H1 (cell line): ENCODE results near the gene ARID1B. TPM values are rescaled to one million over a fixed set of nuclear protein-coding genes. Genes with fewer than 3 reads are reported as not detected.

Experiments used
- CTCF ChIP-seq, 3 experiments: IDR thresholded peaks; 1 replicate in 2 of 3; 2 replicates in 1 of 3; pipeline versions ENCODE4 v1.5.1 to v1.6.1; 2011; ENCODE audit warnings: low read length in 3 of 3, mild to moderate bottlenecking in 3 of 3, inconsistent platforms in 2 of 3, low read depth in 1 of 3, moderate library complexity in 1 of 3; ENCODE audit not compliant: insufficient read depth in 1 of 3; ENCODE audit errors: control extremely low read depth in 1 of 3
- polyA plus RNA-seq, 7 experiments: library from polyadenylated mRNA; depleted of rRNA in 3 of 7; stranded (reverse) in 5 of 7; unstranded in 2 of 7; fragments of >200 nt in 5 of 7; fragments of 200-250 nt in 2 of 7; gene quantifications; 1 replicate in 5 of 7; 2 replicates in 1 of 7; 4 replicates in 1 of 7; pipeline versions ENCODE4 v1.2.1 to v1.2.3, GENCODE V29; 2011 to 2013; ENCODE audit warnings: missing spikeins in 2 of 7, mixed read lengths in 2 of 7
- total RNA-seq: library from RNA; stranded (reverse); fragmentation: NEBNext Ultra II Directional; extraction: Animal tissue kit (Norgen Biotek cat#: 25700); gene quantifications from 2 replicates; pipeline ENCODE4 v1.2.1, GENCODE V29; 2021

ARID1B gene
- total and polyA plus RNA-seq, 2 of the 8 experiments (the other 6 are each of a cell fraction or from before 2014, with no cell fraction given) = 24.3 to 70.3 TPM

- no peak for TF ChIP-seq CTCF (IDR thresholded peaks at IDR 0.05; ENCODE audit: control extremely low read depth in 1 of 3, insufficient read depth in 1 of 3, low read depth in 1 of 3, low read length in 3 of 3)
- TF ChIP-seq, all 59 proteins: peak for 0
Observed at GRCh38 chr6:157211603-157212455, 434.7 kb downstream of the ARID1B start (continued).
